COLO668 (cell line): ENCODE measurements around the gene AHNAK2.
"Not testable (repeated sequence)": the region's sequence is repeated elsewhere in the genome, so short reads cannot be mapped to it uniquely, and the experiment has no call there.

Experiments used
- DNase-seq: peaks from one replicate; lab custom pipeline; 2025; ENCODE audit not compliant: unreplicated experiment; lab: John Stamatoyannopoulos, UW

AHNAK2 gene

GRCh38 chr14:104900639-104901512 lies 77.3 kb downstream of the AHNAK2 start:
- no peak for DNase-seq

GRCh38 chr14:104899781-104900180 lies 78.4 kb downstream of the AHNAK2 start:
- DNase-seq = no peak

- no peak for DNase-seq
These were observed 79.2 kb downstream of the AHNAK2 start for GRCh38 chr14:104898870-104899510.

DNA sequence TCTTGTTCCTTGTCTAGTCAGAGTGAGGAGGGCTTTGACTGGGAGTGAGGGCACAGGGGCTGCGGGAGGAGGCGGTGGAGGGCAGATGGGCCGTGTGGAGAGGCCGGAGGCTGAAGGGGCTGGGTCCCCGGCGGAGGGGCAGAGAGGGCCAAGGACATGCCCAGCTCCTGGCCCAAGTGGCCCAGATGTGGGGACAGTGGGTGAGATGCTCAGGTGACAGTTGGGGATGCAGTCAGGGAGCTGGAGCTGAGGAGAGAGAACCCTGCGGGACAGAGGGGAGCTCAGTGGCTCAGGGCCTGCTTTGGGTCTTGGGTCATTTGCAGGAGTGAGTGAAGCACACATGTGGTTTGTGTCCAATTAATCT lies 80.0 kb downstream of the AHNAK2 start:
- DNase-seq = no peak

DNA sequence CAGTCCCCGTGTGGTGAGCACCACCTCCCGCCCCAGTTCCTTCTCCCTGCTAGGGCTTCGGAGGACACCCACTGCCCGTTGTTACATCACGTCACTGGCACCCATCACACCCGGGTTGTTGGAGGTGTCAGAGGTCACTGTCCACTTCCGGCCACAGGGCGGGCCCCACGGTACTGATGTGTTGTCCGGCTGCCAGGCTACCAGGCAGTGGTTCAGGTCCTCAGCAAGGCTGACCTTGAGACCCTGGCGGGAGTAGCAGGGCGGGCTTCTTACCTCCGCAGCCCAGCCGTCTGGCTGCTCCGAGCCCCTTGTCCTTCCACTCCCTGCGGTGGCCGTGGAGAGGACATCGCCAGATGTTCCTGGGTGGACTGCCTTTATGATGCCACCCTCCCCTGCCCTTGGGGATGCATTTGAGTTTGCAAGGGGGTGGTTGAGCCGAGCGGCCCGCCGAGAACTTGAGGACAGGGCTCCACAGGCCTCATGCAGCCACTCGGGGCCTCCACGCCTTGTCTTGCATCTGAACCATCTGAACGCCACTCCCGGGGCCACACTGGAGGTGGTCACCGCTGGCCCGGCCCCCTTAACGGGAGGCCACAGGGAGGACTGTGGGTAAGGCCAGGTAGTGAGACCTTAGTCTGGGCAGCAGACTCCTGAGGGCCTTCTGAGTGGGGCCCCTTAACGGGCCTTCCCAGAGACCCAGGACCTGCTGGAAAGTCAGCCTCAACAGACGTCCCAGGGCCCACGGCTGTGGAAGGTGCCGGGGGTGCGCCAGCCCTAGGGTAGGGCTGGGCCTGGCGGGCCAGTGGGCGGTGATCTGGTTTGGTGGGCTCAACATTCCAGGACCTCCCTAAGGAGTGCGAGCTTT lies 80.6 kb downstream of the AHNAK2 start:
- DNase-seq = no peak

GRCh38 chr14:104895786-104896661 lies 82.2 kb downstream of the AHNAK2 start:
- peak; percentile 96 for DNase-seq

- DNase-seq = no peak
These were observed 82.9 kb downstream of the AHNAK2 start for GRCh38 chr14:104895207-104895785.

GRCh38 chr14:104894331-104895206 lies 83.6 kb downstream of the AHNAK2 start:
- DNase-seq = no peak

GRCh38 chr14:104893435-104894207 lies 84.6 kb downstream of the AHNAK2 start:
- no peak for DNase-seq

DNA sequence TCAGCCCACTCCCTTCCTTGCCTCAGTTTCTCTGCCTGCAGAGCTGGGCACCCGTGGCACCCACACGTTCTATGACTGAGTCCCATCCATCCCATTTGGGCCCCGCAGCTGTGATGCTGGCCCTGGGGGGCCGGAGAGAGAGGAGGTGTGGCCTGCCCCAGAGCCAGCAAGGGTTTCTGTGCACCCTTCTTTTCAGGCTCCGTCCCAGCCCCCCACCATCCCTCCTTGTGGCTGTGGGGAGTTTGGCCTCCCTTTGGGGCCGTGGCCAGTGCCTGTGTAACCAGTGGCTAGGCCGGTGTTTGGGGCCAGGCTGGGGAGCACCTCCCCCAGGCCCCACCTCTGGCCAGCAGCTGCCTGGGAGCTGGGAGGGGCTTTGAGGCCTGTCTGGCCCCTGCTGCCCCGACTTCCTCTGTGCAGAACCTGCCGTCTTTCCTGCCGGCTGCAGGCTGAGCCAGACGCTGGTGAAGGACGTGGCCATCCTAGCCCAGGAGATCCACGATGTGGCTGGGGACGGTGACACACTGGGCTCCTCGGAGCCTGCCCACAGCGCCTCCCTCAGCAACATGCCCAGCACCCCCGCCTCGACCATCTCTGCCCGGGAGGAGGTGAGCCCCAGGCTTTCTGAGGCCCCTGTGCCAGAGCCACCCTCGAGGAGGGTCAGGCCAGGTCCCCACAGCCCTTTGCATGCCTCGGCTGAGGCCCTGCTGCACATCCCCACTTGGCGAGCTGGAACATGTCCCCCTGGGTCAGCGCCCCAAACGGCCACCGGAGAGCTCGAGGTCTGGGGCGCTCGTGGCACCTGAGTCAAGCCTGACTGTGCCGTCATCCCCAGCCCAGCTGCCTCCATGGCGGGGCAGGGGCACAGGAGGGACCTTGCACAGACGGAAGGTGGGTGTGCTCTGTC lies 85.4 kb downstream of the AHNAK2 start:
- DNase-seq = no peak

DNA sequence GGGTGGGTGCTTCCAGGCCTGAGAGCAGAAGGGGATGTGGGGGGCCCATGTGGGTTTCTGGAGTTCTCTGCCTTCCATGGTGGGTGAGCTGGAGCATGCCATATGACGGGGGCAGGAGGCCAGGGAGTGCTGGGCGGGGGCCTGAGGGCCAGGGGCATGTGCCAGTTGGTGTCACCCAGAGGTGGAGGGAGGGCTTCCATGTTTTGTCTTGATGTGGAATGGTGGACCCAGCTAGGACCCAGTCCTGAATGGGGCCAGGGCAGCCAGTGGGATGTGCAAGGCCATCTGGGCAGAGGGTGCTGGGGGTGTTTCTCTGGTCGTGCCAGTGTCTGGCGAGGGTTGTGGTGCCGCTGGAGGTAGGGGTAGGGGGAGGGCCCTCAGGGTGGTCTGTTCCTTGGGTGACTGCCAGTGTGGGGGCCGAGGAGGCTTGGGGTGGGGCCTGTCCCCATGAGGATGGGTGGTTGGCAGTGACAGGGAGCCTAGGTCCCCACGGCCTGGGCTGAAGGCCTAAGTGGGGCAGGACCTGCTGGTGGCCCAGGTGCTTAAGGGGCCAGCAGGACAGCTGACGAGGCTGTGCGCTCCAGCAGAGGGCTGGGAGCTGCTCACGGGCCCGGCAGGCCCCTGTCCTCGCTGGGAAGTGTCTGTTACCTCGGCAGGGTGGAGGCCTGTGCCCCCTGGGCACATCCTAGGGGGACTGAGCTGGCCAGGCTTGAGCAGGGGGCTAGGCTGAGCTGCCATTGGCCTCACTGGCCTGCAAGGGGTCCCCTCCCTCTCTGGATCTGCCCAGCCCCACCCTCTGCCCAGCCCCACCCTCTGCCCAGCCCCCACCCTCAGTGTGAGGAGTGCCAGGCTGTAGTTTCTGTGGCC lies 86.3 kb downstream of the AHNAK2 start:
- no peak for DNase-seq

DNA sequence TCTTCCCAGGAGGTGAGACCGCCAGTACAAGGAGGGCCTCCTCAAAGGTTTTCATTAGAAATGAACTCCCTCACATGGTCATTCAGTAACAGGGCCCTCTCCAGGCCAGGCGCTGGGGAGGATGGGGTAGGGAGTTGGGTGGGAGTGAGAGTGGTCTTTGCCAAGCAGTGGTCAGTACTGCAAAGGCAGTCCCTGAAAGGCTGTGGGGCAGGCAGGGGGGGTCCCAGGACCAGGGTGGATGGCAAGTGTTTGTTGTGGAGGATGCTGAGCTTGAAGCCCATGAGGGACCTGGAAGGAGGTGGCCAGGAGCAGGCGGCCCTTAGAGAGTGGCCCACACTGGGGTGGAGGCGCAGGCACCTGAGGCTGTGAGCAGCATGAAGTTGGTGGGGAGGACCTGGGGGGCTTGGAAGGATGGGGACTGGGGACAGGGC lies 87.0 kb downstream of the AHNAK2 start:
- DNase-seq = no peak

- DNase-seq = not testable (repeated sequence)
These were observed 87.9 kb downstream of the AHNAK2 start for GRCh38 chr14:104890292-104890691.

DNA sequence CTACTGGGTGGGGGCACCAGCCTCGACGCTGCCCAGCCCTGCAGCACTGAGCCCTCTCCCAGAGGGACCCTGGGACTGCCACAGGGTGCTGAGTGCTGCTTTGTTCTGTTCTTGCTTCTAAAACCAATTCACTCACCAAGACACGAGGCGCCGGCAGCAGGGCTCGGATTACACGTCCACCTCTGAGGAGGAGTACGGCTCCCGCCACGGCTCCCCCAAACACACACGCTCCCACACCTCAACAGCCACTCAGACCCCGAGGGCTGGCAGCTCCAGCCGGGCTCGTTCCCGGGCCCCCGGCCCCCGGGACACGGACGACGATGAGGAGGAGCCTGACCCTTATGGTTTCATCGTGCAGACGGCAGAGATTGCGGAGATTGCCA lies 88.8 kb downstream of the AHNAK2 start:
- DNase-seq = no peak

DNA sequence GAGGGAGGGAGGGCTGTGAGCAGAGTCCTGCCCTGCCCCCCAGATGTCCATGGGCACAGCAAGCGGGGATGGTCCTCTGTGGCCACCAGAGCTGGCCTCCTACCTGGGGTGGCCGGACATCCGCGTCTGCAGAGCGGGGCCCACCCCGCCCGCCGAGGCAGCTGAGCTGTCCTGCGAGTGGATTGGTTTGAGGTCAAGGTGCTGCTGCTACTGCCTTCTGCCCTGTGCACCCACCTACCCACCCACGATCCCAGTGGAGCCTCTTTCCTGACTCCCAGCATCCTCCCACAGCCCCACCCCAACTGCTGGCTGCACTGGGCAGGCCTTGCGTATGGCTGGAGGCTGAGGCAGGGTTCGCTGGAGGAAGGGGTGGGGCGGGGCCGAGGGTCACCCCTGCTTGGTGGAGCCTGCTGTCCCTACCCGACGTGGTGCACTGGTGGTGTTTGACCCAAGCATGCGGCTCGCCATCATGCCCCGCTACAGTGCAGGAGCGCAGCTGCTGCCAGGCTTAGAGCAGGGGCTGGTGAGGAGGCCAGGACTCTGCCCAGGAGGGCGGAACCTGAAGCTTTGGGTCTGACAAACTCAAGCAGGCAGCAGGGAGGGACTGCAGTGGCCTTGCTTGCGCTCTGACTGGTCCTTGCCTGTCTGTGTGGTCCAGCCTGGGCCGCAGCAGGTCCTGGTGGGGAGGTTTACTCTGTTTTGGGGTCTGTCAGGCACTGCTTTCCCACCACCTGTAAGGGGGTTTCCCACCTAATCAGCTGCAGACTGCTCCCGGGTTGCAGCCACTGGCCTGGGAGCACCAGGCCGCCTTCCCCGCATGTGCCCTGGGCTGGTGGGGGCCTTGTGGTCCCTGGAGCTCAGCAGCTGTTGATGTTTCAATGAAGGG lies 89.4 kb downstream of the AHNAK2 start:
- DNase-seq = no peak
